Activated CD4-positive, alpha-beta T cell treated with anti-CD3 and anti-CD28 coated beads for 48 hours (primary cell): ENCODE data around the gene ATL2.
"Not testable (repeated sequence)": the region's sequence is repeated elsewhere in the genome, so short reads cannot be mapped to it uniquely, and the experiment has no call there.

Experiments used
- DNase-seq: peaks from one replicate; pipeline ENCODE4 v3.0.0-alpha.2; 2020

The ATL2 gene

DNA sequence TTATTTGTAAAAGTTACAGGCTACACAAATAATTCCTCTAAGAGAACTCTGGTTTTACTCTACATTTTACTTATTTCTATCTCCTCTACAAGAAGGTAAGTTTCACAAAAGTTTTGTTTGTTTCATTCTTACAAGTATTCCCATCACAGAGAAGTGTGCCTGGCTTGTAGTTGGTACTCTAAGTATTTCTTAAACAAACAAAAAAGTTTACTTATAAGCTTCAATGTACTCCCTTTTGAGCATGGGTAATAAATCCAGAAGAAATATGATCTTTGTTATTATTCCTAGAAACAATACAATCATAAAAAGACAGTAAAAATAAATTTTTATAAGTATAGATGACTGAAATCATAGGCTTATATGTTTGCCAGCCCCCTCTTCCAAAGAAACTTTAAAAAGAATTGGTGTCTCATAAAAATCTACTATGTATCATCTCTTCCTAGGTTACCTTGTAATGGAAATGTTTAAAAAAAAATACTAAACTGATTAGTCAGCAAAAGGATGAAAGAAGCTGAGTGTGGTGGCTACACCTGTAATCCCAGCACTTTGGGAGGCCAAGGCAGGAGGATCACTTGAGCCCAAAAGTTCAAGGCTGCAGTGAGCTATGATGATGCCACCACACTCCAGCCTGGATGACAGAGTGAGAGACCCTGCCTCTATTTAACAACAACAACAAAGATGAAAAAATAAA, 54.7 kb downstream of the ATL2 start:
- DNase-seq = no peak

DNA sequence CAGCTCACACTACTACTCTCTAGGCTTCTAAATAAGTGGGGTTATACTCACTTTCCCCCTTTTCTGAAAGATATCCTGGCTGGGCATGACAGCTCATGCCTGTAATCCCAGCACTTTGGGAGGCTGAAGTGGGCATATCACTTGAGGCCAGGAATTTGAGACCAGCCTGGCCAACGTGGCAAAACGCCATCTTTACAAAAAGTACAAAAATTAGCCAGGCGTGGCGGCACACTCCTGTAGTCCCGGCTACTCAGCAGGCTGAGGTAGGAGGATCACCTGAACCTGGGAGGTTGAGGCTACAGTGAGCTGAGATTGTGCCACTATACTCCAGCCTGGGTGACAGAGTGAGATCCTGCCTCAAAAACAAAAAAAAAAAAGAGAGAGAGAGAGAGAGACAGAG, 57.8 kb downstream of the ATL2 start:
- not testable (repeated sequence) for DNase-seq

DNA sequence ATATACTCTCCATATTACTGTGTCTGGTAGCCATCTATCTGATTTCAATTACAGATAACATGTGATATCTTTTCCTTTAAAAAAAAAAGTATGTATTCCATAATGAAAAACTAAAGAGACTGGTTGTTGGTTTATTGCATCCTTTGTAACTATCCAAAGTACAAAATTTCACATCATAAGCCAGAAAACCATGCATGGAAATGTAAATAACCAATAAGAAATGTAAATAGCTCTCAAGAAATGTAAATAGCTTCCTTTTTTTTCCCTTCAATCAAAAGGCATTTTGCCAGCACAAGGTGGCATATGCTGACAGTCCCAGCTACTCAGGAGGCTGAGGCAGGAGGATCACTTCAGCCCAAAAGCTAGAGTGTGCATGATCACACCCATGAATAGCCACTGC, 59.3 kb downstream of the ATL2 start:
- DNase-seq = no peak

DNA sequence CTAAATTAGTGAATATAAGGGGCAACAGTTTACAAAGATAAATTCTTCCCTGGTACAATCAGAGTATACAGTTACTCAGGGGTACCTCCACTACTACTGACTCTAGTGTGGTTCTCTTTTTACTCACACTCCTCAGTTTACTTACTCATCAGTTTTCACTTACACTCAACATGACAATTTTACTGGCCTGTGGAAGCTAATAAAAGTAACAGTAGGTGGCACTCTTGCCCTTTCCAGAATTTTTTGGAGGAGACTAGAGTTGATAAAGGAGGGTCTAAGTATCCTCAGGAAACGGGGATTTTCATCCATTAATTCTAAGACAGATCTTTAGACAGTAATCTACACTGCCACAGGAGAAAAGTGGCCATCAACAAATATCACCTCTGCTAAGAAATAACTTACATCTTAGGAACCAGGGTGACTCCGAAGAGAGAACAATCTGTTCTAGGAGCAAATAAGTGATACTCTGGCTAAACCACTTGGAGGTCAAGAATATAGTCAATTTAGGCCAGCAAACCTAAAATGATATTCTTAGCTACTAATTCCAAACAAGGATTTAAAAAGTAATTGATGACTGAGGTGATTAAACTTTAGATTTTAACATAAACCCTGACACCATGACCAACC, 61.3 kb downstream of the ATL2 start:
- DNase-seq = no peak

DNA sequence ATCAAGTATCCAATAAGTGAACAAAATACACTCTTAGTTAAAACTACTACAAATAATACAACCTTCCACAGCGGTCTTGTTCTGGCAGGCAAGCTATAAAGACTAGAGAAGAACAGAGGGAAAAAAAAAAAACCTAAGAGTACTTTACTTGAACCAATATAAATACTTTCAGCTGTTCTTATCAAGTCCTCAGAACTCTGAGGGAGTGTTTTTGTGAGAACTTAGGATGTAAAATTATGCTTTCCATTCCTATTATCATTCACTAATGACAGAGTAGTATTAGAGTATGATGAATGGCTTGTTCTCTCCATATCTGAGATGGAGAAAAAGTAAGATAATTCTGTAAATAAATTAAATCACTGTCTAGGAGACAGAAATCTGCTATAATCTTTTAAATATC, 68.3 kb downstream of the ATL2 start:
- DNase-seq = no peak

DNA sequence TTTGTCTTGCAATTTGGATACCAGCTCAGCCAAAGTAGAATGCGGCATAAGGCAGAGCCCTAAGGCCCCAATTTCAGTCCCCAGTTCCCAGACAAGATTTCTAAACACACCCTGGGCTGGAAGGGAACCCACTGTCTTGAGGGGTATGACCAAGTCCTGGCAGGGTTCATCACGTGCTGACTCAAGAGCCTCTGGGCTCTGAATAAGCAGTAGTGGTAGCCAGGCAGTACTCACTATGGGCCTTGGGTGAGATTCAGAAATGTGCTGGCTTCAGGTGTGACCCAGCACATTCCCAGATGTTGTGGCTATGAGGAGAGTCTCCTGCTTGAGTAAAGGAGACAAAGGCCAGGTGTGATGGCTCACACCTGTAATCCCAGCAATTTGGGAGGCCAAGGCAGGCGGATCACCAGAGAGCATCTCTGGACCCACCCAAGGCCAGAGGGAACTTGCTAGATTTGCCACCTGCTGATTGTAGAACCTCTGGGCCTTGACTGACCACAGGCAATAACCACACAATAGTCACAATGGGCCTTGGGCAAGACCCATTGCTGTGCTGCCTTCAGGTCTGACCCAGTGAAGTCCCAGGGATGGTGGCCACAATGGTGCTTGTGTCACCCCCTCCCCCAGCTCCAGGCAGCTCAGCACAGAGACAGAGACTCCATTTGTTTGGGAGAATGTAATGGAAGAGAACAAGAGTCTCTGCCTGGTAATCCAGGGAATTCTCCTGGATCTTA, 74.9 kb downstream of the ATL2 start:
- no peak for DNase-seq

DNA sequence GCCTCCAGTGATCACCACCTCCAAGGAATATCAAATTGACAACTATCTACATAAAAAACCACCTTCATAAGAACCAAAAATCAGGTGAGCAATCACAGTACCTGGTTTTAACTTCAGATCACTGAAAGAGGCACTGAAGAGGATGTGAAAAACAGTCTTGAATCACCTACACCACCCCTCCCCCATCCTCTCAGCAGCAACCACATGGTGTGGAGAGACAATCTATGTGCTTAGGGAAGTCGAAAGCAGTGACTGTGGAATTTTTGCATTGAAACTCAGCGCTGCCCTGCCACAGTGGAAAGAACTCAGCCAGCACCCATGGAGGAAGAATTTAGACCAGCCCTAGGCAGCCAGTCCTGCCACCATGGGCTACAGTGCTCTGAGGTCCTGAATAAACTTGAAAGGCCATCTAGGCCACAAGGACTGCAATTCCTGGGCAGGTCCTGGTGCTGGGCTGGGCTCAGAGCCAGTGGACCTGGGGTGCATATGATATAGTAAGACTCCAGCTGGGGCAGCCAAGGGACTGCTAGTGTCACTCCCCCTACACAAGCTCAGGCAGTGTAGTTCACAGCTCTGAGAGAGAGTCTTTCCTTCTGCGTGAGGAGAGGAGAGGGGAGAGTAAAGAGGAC, 75.6 kb downstream of the ATL2 start:
- peak; percentile 57 for DNase-seq

DNA sequence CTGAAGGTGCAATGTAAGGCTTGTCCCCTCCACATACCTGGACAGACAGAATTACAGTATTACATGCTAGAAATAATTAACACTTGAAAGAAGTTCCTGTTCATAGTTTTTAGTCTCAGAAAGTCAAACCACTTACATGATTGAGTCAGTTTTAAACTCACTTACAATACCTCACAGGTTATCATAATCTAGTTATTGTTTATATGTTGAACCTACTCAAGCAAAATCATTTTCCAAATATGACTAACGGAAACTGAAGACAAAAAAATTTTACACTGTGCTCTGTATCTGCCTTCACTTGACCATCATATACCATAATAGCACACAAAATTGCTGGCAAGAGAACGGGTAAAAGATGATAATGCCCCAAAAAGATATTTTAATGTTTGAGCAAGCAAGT, 78.5 kb downstream of the ATL2 start:
- DNase-seq = no peak

DNA sequence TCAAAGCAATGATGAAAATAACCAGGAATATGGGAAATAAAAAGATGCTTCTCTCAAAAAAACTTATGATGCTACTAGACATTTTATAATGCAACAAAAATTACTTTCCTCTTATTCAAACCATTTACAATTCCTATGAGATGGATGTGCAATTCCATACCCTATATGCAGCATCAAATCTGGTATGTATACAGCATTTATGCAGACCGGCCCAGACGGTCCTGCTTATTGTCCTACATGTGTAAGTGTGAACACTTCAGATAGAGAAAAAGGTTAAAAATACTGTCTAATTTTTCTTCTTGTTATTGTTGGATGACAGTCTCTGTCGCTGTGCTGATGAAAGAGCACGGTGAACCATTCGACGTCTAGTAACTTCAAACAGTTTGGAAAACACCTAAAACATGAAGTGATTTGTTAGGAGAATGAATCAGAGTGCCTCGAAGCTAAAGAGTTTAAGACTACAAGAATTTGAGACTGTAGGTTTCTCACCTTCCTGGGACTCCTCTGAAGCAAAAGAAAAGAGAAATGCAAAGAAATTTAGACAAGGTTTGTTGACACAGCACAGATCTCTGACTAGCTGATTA, 80.8 kb downstream of the ATL2 start:
- DNase-seq = no peak

DNA sequence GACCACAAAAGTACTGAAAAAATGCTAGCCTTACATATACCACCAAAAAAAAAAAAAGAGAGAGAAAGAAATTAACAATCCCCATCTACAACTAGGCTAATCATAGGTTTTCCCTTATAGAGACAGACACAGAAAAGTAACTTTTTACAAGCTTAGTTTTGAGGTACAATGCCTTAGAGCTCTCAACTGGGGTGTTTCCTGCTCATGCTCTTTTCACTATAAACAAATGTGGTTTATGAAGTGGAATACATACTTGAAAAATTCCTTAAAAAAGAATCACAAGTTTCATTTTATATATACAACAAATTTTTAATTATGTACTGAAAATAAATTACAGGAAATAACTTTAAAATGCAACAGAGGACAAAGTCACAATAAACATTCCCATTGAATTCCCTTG, 82.5 kb downstream of the ATL2 start:
- DNase-seq = no peak

DNA sequence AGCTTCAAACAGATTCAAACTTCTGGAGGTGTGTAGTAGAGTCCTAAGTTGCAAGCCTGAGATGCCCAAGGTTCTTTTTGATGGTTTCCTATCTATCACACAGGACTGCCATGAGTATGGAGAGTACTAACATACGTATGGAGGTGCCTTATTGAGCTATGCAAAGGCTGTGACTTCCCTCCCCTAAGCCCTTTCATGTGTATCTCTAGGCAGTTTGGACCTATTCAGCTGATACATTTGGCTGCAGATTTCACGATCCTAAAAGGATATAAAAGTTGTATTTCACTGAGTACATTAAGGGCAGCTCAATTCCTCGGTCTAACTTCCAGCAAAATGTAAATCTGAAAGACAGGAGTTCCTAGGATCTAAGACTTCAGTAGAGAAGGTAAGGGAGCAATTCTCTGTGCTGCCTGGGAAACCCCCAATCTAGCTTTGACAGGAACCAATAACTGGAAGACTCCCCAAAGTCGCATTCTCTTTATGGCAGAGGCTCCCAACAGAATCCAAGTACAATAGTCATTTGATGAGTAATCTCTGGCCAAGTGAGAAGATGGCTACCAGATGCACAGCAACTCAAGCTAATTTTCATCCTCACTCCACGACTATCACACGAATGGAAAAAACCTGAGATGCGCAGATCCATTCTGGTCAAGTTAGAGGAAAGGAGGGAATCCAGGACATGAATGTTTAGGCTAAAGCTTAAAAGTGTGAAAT, 83.8 kb downstream of the ATL2 start:
- no peak for DNase-seq

DNA sequence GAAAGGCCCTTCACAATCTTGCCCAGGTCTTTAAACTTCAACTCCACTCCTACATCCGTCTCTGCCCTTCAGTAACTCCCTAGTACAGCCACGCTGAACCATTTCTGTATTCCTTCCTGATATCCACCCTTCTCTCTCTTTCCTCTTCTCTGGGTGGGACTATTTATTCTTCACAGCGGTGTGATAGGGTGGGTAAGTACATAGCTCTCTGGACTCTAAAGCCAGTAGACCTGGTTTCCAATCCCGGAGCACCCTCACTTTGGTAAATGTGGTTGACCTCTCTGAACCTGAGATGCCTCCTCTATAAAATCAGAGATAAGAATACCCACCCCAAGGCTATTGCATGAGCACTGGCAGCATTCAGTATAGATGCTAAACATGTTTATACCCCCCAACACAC, 86.7 kb downstream of the ATL2 start:
- DNase-seq = no peak

DNA sequence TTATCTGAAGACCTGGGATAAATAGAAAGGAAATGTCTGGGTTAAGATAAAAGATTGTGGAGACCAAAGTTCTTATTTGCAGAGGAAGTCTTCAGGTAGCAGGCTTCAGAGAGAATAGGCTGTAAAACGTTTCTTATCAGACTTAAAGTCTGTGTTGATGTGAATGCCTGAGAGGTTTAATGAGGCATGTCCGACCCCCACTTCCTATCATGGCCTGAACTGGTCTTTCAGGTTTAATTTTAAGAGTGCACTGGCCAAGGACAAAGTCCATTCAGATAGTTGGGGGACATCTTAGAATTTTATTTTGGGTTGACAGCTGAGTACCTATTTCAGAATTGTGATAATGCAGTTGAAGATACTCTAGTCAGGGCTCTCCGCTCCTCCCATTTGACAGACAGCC, 92.1 kb downstream of the ATL2 start:
- no peak for DNase-seq

DNA sequence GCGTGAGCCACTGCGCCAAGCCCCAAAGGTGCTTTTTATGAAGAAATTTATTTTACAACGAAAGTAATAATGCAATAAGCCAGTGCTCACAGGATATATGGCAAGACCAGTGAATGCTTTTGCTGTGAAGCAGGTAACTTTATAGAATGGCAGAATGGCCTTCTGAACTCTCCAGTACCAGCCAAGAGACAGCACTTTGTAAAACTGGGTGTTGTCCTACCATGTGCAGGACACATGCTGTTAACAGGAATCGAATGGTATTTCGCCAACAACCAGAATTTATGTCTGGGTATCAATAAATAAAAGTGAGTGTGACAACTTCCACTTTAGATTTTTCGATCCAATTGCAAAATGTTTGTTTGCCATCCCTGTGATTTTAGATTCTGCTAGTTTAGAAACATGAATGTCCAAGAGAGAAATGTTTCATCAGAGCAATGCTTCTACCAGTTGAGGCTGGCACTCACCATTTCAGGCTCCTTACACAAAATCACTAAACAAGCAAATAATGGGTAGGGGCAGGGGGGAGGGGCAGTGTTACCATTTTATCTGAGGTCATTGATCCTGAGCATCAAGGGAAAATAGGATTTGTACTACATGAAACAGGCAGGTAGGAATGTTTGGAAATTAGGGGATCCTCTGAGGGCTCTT, 95.9 kb downstream of the ATL2 start:
- DNase-seq = no peak

DNA sequence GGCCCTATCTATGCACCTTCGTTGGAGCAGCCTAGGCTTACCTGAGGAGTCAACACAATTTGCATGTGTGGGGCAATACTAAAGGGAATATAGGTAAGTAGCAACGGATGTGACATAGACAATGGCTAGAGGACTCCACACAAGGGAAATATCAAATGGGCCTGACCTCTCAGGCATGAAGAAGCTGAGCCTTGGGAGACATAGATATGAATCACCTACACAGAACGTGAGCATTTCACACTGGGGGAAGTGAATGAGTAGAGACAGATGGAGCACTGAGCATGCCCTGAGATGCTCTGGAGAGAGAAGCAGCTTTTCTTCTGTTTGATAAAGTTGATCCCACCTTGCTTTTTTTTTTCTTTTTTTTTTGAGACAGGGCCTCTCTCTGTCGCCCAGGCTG, 97.9 kb downstream of the ATL2 start:
- no peak for DNase-seq

DNA sequence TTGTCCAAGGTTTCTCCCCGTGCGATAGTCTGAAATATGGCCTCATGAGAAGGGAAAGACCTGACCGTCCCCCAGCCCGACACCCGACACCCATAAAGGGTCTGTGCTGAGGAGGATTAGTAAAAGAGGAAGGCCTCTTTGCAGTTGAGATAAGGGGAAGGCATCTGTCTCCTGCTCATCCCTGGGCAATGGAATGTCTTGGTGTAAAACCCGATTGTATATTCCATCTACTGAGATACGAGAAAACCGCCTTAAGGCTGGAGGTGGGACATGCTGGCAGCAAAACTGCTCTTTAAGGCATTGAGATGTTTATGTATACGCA, 99.0 kb downstream of the ATL2 start:
- DNase-seq = not testable (repeated sequence)

DNA sequence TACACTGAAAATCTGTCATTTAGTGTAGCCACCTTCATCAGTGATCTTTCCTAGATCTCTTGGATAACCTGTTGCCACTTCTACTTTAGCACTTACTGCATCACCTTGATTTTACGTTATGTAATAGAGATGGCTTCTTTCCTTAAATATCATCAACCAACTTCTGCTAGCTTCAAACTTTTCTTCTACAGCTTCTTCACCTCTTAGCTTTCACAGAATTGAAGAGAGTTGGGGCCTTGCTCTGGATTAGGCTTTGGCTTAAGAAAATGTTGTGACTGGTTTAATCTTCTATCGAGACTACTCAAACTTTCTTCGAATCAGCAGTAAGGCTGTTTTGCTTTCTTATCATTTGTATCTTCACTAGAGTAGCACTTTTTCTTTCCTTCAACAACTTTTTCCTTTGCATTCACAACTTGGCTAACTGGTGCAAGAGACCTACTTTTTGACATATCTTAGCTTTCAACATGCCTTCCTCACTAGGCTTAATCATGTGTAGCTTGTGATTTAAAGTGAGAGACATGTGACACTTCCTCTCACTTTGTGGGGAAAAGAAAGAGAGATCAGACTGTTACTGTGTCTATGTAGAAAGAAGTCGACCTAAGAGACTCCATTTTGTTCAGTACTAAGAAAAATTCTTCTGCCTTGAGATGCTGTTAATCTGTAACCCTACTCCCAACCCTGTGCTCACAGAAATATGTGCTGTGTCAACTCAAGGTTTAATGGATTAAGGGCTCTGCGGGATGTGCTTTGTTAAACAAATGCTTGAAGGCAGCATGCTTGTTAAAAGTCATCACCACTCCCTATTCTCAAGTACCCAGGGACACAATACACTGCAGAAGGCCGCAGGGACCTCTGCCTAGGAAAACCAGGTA, 99.6 kb downstream of the ATL2 start:
- no peak for DNase-seq

DNA sequence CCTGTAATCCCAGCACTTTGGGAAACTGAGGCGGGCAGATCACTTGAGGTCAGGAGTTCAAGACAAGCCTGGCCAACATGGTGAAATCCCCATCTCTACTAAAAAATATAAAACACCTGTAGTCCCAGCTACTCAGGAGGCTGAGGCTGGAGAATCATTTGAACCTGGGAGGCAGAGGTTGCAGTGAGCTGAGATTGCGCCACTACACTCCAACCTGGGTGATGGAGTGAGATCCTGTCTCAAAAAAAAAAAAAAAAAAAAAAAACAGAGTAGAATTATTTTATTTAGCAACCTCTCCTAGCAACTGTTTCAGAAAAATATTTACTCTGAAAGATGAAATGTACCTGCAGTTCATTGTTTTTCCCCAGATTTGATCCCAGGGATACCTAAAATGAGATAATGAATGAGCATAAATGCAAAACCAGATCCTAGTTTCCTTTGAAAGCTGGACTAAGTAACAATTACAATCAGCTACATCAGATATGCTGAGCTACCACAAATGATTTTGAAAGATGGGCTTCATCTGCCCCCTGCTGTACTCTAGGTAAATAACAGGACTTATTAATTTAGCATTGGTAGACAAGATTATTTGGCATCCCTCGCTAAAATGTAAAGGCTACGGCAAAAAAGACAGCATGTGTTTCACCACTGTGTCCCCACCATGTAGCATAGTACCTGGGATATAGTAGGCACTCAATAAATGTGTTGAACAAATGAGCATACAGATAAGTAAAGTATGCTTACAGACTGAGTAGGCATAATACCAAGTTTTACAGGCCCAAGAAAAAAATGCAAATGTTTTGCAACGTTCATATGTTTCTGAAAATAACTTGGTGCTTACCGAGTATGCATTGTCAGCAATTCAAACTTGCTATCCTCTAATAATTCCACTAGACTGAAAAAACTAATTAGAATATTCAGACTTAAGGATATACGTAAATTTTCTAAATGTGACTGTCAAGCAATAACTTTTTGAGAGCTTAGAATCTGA, 102.5 kb downstream of the ATL2 start:
- DNase-seq = peak; percentile 25

DNA sequence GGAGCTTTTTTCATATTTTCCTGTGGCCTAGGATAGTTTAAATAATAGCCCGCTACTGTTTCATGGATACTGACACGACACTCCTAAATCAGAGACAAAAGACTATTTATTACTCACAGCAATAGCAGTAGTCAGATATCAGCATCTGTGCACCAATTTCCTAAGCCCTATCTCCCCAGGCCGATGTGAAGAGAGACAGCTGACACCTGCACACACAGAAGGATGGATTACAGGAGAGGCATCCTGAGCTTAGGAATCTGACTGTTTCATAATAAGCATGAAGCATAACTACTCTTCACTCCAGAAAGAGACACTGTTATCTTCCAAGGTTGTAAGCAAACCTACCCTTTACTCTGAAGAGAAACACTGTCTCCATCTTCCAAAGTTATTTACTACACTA, 105.4 kb downstream of the ATL2 start:
- DNase-seq = no peak

DNA sequence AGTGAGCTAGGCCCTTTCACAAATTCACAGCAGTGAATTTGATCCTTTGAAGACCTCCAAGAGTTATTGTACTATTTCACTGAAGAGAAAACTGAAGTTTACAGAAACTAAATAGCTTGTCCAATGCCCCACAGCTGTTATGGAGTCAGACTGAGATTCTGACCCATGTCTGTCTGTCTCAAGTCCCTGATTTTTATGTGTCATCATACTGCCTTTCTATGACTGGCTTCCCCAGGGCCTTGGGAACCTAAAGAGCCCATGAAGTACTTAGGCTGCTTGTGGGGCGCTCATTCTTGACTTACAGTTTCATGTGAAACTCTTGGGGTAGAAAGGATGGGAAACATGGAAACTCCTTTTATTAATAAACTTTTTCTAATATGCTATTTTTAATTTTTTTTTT, 107.7 kb downstream of the ATL2 start:
- DNase-seq = no peak
